ENCODE data around the gene TF. TPM values are rescaled to one million over a fixed set of nuclear protein-coding genes. Genes with fewer than 3 reads are reported as not detected.

TF gene
- total and polyA plus RNA-seq, 12 donors, result under 0.01 to 15.5 (median 2.2) TPM; not detected in 1

- H3K36me3 ChIP-seq (replicated peaks in 1 of 2), result no peaks in the 10 kb centered on the region
Measured at GRCh38 chr3:133832802-133833144, 86.6 kb downstream of the TF start.

GRCh38 chr3:133833267-133833666 lies 87.1 kb downstream of the TF start:
- 80 to 95% (median 86%) methylated on average over 2 to 5 of the region's 5 CpGs for WGBS, 4 donors
- DNase-seq, result peak in 1 of 7 donors; percentile 33
- TF ChIP-seq CTCF (IDR thresholded peaks at IDR 0.05), result no peak
- no peak for TF ChIP-seq POLR2A (IDR thresholded peaks at IDR 0.05)

More at GRCh38 chr3:133832802-133833144, 86.6 kb downstream of the TF start:
- 91 to 100% (median 94%) methylated on average over 3 to 10 of the region's 10 CpGs for WGBS, 4 donors
- DNase-seq, result peak in 1 of 7 donors; percentile 17
- intact Hi-C loops (cut with DNase I), result no loop called here
- Histone ChIP-seq H3K27ac (no peak overlapping the region), H3K27me3 (no peaks in the 10 kb centered on the region), H3K4me3 (no peak overlapping the region), H3K4me1 (replicated peaks in 1 of 2) (no peaks in the 10 kb centered on the region), H3K9me3 (replicated peaks in 1 of 3) (no peaks in the 10 kb centered on the region)
- TF ChIP-seq CTCF (IDR thresholded peaks at IDR 0.05) (no peak), POLR2A (IDR thresholded peaks at IDR 0.05) (no peak)

GRCh38 chr3:133833880-133834620 lies 87.9 kb downstream of the TF start:
- Histone ChIP-seq H3K27ac (no peak overlapping the region), H3K9me3 (replicated peaks in 1 of 3) (no peaks in the 10 kb centered on the region), H3K4me3 (no peak overlapping the region), H3K36me3 (replicated peaks in 1 of 2) (no peaks in the 10 kb centered on the region), H3K27me3 (no peaks in the 10 kb centered on the region), H3K4me1 (replicated peaks in 1 of 2) (no peaks in the 10 kb centered on the region)
- TF ChIP-seq POLR2A (IDR thresholded peaks at IDR 0.05), result no peak
- DNase-seq, result peak in 1 of 7 donors; percentile 25
- WGBS, 4 donors, result 89 to 93% (median 91%) methylated on average over 12 to 13 of the region's 13 CpGs
- intact Hi-C loops (cut with DNase I), result no loop called here

More at GRCh38 chr3:133833267-133833666, 87.1 kb downstream of the TF start:
- intact Hi-C loops (cut with DNase I), result no loop called here
- H3K9me3 ChIP-seq (replicated peaks in 1 of 3), result no peaks in the 10 kb centered on the region
- no peaks in the 10 kb centered on the region for H3K4me1 ChIP-seq (replicated peaks in 1 of 2)
- no peak overlapping the region for H3K27ac ChIP-seq
- no peaks in the 10 kb centered on the region for H3K27me3 ChIP-seq
- no peak overlapping the region for H3K4me3 ChIP-seq
- no peaks in the 10 kb centered on the region for H3K36me3 ChIP-seq (replicated peaks in 1 of 2)

- Histone ChIP-seq H3K4me1 (replicated peaks in 1 of 2) (no peaks in the 10 kb centered on the region), H3K4me3 (no peak overlapping the region), H3K27ac (no peak overlapping the region), H3K27me3 (no peaks in the 10 kb centered on the region), H3K36me3 (replicated peaks in 1 of 2) (no peaks in the 10 kb centered on the region), H3K9me3 (replicated peaks in 1 of 3) (no peaks in the 10 kb centered on the region)
- DNase-seq, result peak in 1 of 7 donors; percentile 27
- TF ChIP-seq POLR2A (IDR thresholded peaks at IDR 0.05) (no peak), CTCF (IDR thresholded peaks at IDR 0.05) (no peak)
- intact Hi-C loops (cut with DNase I), result no loop called here
- WGBS, 4 donors, result 92 to 97% (median 95%) methylated on average over 14 of the region's 14 CpGs
Measured at GRCh38 chr3:133834621-133835417, 88.6 kb downstream of the TF start.
